ENCODE data around the gene C1orf105.
"Not testable (repeated sequence)": the region's sequence is repeated elsewhere in the genome, so short reads cannot be mapped to it uniquely, and the experiment has no call there.

Gene C1orf105

DNA sequence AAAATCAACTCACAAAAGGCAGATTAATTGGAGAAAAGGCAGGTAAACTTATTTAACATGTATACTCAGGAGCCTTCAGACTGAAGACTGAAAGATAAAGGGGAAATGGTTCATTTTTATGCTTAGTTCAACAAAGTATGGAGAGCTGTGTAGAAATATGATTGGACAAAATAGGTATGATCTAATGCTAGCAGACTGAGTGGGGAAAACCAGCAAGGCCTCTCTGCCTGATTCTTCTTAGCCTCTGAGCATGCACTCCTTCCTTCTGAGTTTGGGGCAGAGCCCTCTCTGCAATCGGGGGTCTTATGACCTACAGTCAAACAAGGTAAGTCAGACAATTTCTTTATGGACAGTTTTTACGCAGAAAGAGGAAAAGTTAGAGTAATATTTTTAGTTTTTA lies 73.7 kb downstream of the C1orf105 start:
- no peak for DNase-seq

DNA sequence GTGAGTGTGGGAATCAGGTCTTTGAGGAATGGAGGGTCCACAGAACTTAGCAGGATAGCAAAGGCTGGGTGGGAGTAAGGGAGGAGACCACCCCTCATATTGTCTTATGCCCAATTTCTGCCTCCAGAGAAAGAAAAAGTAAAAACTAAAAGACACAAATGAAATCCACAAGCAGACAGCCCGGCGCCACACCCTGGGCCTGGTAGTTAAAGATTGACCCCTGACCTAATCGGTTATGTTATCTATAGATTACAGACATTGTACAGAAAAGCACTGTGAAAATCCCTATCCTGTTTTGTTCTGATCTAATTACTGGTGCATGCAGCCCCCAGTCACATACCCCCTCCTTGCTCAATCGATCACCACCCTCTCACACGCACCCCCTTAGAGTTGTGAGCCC lies 75.6 kb downstream of the C1orf105 start:
- not testable (repeated sequence) for DNase-seq

DNA sequence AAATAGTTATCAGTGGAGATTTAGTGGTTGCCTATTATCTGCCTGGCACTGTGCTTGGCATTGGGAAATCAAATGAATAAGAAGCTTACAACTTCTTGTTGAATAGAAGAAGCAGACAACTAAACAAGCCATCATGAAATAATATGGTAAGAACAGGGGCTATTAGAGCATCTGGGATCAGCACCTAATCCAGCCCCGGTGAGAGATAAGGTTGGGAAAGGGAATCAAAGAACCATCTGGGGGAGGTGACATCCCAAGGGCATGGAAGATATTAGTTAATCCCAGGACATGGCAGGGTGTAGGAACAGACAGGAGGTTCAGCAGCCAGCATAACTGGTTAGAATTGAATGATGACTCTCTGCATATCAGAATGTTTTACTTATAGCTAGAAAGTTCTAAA lies 76.2 kb downstream of the C1orf105 start:
- no peak for DNase-seq

DNA sequence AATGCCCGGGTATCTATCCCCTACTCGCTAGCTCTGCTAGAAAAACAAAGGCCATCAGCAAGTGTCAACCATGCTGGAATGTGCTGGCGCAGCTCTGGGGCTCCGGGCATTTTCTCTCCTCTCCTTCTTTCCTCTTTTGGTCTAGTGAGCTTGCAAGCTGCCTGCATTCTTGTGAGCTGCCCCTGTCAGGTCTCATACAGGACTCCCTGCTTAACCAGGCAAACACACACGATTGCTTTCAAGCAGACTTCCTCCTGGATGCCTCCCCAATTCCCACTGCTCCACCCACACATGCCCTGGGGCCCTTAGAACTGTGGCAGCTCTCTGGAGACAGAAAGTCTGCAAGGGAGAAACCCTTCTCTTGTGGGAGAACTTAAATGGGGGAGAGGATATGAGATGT lies 76.7 kb downstream of the C1orf105 start:
- DNase-seq = peak; percentile 28

DNA sequence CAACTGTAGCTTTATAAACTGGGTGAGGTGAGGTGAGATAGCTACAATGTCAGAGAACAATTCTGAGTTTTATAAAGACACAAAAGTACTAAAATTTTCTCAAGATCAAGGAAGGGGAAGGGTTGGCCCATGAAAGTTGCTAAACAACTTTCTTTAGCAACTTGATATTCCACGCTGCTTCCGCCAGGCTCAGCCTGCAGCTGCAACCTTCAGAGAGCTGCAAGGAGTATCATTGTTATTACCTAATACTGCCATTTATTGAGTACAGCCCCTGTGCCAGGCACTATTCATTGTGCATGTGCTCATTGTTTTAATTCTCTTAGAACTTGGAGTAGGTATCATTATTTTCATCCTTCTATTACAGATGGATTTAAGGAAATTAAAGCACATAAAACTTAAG lies 78.4 kb downstream of the C1orf105 start:
- no peak for DNase-seq

DNA sequence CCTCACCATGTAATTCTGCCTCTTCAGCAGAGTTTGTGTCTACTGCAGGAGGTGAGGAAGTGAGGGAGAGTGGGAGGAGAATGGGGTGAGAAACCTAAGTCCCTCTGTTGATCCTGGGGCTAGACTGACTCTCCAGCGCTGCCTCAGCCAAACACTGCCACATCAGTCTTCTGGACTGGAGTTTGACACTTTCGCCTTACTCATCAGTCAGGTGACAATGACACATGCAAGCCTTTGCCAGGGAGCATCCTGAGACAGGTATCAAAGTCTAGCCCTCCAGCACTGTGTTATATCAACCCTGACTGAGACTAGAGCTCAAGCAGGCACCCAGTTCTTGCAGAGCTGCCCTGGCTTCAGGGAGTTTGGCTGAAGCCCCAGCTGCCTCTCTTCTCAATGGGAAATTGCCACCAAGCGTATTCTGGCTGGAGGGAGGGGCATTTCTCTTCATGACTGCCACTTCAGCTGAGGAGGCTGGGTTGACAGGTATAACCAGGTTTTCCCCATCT lies 79.2 kb downstream of the C1orf105 start:
- no peak for DNase-seq

DNA sequence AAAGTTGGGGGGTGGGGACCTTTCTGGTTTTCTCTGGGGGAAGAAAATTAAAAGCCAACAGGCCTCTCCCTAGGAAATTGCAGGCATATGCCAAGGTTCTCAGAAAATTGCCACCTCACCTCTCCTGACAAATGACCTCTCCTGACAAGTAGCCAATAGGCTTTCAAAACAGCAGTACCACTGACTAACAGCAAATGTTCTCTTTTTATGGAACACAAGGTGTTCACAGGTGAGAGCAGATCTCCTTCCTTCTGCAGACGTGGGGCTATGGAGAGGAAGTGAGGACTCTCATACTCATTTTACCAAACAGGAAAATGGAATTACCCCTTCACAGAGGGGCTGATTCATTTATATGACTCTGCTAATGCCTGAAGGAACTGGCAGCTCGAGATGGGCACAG lies 79.7 kb downstream of the C1orf105 start:
- DNase-seq = no peak

GRCh38 chr1:172507741-172508140 lies 87.3 kb downstream of the C1orf105 start:
- DNase-seq = no peak

- no peak for DNase-seq
Measured at GRCh38 chr1:172510479-172510878, 90.0 kb downstream of the C1orf105 start.

DNA sequence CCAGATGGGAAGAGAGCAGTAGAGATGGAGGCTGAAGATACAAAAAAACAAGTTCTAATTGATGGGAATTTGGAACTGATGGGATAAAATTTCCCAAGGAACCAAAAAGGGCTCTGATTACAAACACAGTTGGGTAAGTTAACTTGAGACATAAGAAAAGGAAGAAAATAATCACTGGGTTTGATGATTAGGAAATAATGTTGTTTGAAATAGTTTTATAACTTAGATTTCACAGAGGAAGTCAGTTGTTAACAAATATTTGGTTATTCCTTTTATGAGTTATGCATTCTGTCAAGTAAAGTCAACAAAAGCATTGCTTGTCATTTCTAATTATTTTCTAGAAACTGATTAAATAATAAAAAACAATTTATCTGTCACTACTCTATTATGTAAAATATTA lies 92.1 kb downstream of the C1orf105 start:
- DNase-seq = no peak

GRCh38 chr1:172513479-172513878 lies 93.0 kb downstream of the C1orf105 start:
- no peak for DNase-seq

GRCh38 chr1:172514108-172514507 lies 93.6 kb downstream of the C1orf105 start:
- DNase-seq = no peak

DNA sequence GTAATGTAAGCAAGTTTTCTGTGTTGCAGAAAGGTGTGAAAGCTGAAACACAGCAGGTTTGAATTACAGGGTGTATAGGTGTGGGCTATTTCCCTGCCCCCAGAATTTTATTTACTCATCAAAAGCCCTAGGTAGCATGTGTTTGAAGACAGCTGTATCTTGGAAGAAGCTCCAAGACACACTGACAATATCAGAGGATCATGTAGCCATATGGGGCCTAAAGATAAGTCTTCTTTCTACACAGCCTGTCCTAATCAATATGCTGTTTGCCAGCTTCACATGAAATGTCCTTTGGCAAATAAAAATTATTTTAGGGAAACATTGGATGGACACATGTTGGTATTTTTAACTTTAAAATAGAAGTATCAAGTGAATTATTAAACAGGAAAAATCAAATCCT lies 95.0 kb downstream of the C1orf105 start:
- no peak for DNase-seq

- DNase-seq = no peak
Measured at GRCh38 chr1:172515927-172516326, 95.4 kb downstream of the C1orf105 start.

DNA sequence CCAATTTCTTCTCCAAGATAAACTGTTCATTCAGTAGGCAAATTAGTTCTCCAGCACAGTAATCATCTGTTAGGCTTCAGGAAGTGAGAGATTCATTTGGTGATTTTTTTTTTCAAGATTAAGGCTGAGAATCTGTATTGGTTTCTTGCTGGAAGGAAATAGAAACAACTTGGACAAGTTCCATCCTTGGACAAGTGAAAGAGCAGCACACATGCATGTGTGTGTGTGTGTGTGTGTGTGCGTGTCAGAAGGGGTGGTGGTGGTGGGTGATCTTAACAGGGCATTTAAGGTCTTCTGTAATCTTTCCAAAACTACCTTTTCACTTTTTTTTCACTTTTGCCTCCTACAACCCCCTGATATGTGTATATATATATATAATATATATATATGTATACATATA lies 96.6 kb downstream of the C1orf105 start:
- DNase-seq = no peak

GRCh38 chr1:172517545-172517944 lies 97.1 kb downstream of the C1orf105 start:
- no peak for DNase-seq
